B cell (primary cell): ENCODE data around the gene TSSC4. TPM values are rescaled to one million over a fixed set of nuclear protein-coding genes. Genes with fewer than 3 reads are reported as not detected.
A peak's percentile ranks its signal among the peaks of the same experiment; 100 is the strongest.

Experiments
- ATAC-seq: fragments of 200-7000 bp; cut with Tn5 transposase; one replicate; pipeline ENCODE4 v1.10.0; 2021; ENCODE audit warnings: low read depth, mild to moderate bottlenecking, moderate number of reproducible peaks, moderate library complexity
- CTCF ChIA-PET: fragments of 350-600 bp; sonication (Branson Sonifier 250); formaldehyde crosslinking; loops from one replicate; lab custom pipeline; 2021; ENCODE audit warnings: antibody characterized with exemption, inconsistent platforms; lab: Charles Lee
- POLR2A ChIA-PET: fragments of 350-600 bp; sonication (Branson Sonifier 250); formaldehyde crosslinking; loops from one replicate; lab custom pipeline; 2021; ENCODE audit warnings: antibody characterized with exemption; lab: Charles Lee
- DNase-seq: peaks from one replicate; pipeline ENCODE4 v3.0.0; 2013
- H2AFZ ChIP-seq: 2 replicates; pipeline ENCODE4 v1.6.1; 2012; ENCODE audit warnings: mild to moderate bottlenecking, low read depth, low read length; ENCODE audit not compliant: insufficient read depth, poor library complexity, severe bottlenecking
- H3K27ac ChIP-seq, 2 donors: 1 replicate in 1 of 2; 2 replicates in 1 of 2; pipeline ENCODE4 v1.5.1; 2012 to 2013; ENCODE audit warnings: low read length in 2 of 2, mild to moderate bottlenecking in 2 of 2, moderate library complexity in 1 of 2
- H3K27me3 ChIP-seq, 4 experiments: fragments of 200-600 bp in 1 of 4; sonication (generic) in 1 of 4; replicated peaks in 1 of 4; 1 replicate in 2 of 4; 2 replicates in 2 of 4; pipeline versions ENCODE4 v1.6.1 to v1.7.0; 2013 to 2016; ENCODE audit warnings: low read length in 3 of 4, mild to moderate bottlenecking in 2 of 4, mixed read lengths in 1 of 4, moderate library complexity in 1 of 4; ENCODE audit not compliant: insufficient read depth in 4 of 4, control insufficient read depth in 3 of 4; ENCODE audit errors: control extremely low read depth in 1 of 4
- H3K36me3 ChIP-seq, 2 experiments: replicated peaks in 1 of 2; 1 replicate in 1 of 2; 2 replicates in 1 of 2; pipeline versions ENCODE4 v1.6.1 to v1.7.1; 2013; ENCODE audit warnings: low read length in 1 of 2; ENCODE audit not compliant: insufficient read depth in 2 of 2, control insufficient read depth in 1 of 2; ENCODE audit errors: control extremely low read depth in 1 of 2, extremely low read depth in 1 of 2
- H3K4me1 ChIP-seq, 2 donors: fragments of 200-600 bp in 1 of 2; sonication (generic) in 1 of 2; 1 replicate in 1 of 2; 2 replicates in 1 of 2; pipeline versions ENCODE4 v1.5.1 to v1.6.1; 2013 to 2017; ENCODE audit warnings: low read length in 2 of 2; ENCODE audit not compliant: control insufficient read depth in 2 of 2, insufficient read depth in 2 of 2
- H3K4me2 ChIP-seq: replicated peaks from 2 replicates; pipeline ENCODE3; 2012; ENCODE audit warnings: mild to moderate bottlenecking, low read depth, low read length; ENCODE audit not compliant: poor library complexity, severe bottlenecking
- H3K4me3 ChIP-seq, 5 experiments: fragments of 200-600 bp in 1 of 5; sonication (generic) in 1 of 5; 1 replicate in 3 of 5; 2 replicates in 2 of 5; pipeline versions ENCODE4 v1.5.1 to v1.7.0; 2011 to 2016; ENCODE audit warnings: low read length in 4 of 5, mild to moderate bottlenecking in 4 of 5, low read depth in 2 of 5, control low read depth in 1 of 5, moderate library complexity in 1 of 5; ENCODE audit not compliant: insufficient read depth in 1 of 5; ENCODE audit errors: control extremely low read depth in 1 of 5, extremely low read depth in 1 of 5
- H3K79me2 ChIP-seq: fragments of 200-600 bp; sonication (generic); one replicate; pipeline ENCODE4 v1.6.0; 2016; ENCODE audit warnings: low read length; ENCODE audit not compliant: control insufficient read depth, insufficient read depth
- H3K9ac ChIP-seq: fragments of 200-600 bp; sonication (generic); 2 replicates; pipeline ENCODE4 v1.6.1; 2017; ENCODE audit warnings: mild to moderate bottlenecking, low read length, moderate library complexity
- H3K9me3 ChIP-seq, 3 donors: one replicate each; pipeline versions ENCODE4 v1.6.1 to v1.7.1; 2013; ENCODE audit warnings: low read length in 2 of 3; ENCODE audit not compliant: control insufficient read depth in 2 of 3, insufficient read depth in 1 of 3; ENCODE audit errors: control extremely low read depth in 1 of 3
- H4K20me1 ChIP-seq: 2 replicates; pipeline ENCODE4 v1.6.0; 2012; ENCODE audit warnings: mild to moderate bottlenecking, low read length; ENCODE audit not compliant: insufficient read depth, control insufficient read depth, poor library complexity, severe bottlenecking
- H3K27ac Mint-ChIP-seq: one replicate; pipeline ENCODE4 v1.8.0; 2021; ENCODE audit warnings: mixed read lengths
- H3K27me3 Mint-ChIP-seq: one replicate; pipeline ENCODE4 v1.8.0; 2021; ENCODE audit warnings: mixed read lengths
- H3K4me1 Mint-ChIP-seq: one replicate; pipeline ENCODE4 v1.8.0; 2021; ENCODE audit warnings: mixed read lengths
- H3K4me3 Mint-ChIP-seq: one replicate; pipeline ENCODE4 v1.8.0; 2021; ENCODE audit warnings: mixed read lengths
- H3K9me3 Mint-ChIP-seq: one replicate; pipeline ENCODE4 v1.8.0; 2022; ENCODE audit warnings: mixed read lengths; ENCODE audit not compliant: insufficient read depth
- CTCF ChIP-seq: fragments of 200-600 bp; IDR thresholded peaks from one replicate; pipeline ENCODE4 v1.8.0; 2022; ENCODE audit warnings: antibody characterized with exemption, mild to moderate bottlenecking
- EZH2 ChIP-seq: IDR thresholded peaks from 2 replicates; pipeline ENCODE4 v1.6.1; 2012; ENCODE audit warnings: borderline replicate concordance, low read depth, mild to moderate bottlenecking, moderate library complexity, low read length; ENCODE audit not compliant: insufficient read depth, poor library complexity, severe bottlenecking
- WGBS: methylation state at CpG from one replicate; pipeline ENCODE4 v1.1.5; 2013; ENCODE audit warnings: missing lambda C conversion rate; ENCODE audit not compliant: insufficient coverage; 5-methylcytosine and 5-hydroxymethylcytosine counted together
- intact Hi-C: fragments of 100-400 bp; cut with micrococcal nuclease; formaldehyde crosslinking; loops from one replicate; pipeline ENCODE4 v1.10.0; 2022
- polyA plus RNA-seq: library from polyadenylated mRNA; depleted of rRNA; stranded (reverse); fragments of >200 nt; gene quantifications from 2 replicates; pipeline ENCODE4 v1.2.3, GENCODE V29; 2012
- total RNA-seq, 2 donors: library from RNA; stranded (reverse); fragments of 120-200 nt in 1 of 2; gene quantifications; 1 replicate in 1 of 2; 2 replicates in 1 of 2; pipeline versions ENCODE4 v1.2.3 to v1.2.4, GENCODE V29; 2013 to 2022

Gene TSSC4
- total and polyA plus RNA-seq, 2 donors (not counting 1 experiment from before 2014, with no cell fraction given) = 49.4 to 57.5 TPM

DNA sequence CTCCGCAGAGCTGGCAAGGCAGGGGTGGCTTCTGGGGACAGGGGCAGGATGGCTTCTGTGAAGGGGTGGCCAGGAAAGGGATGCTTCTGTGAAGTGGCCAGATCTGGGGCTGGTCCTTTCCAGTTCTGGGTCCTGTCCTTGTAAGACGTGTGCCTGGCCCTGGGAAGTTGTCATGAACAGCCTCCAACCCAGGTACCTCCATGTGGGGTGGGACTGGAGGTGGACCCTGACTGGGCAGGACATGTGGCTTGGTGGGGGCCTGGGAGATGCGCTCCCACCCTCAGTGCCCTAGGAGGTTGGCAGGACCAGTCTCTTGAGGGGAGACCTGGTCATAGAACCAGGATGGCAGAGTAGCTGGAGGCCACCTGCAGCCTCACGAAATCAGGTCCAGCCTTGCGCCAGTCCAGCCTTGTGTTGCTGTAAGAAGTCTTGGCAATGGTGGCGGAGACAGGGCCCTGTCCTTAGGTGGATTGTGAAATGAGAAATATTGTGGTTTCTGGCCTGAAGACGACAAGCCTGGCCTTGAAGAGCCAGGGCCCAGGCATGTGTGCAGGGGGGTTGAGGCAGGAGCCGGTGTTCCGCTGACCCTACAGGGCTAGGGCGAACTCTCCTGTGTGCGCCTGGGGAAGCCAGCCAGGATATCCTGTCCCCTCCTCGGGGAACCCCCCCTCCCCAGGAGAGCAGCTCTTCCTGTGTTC, 46.9 kb downstream of the TSSC4 start:
- TF ChIP-seq CTCF = no peak
- no peak for TF ChIP-seq EZH2
- no peak for DNase-seq
- H3K9me3 ChIP-seq = peaks cover 0 to 4% (median 0%) of the 10 kb centered on the region in 3 donors
- peak overlapping the region in 1 of 2 donors; percentile 49 for H3K27ac ChIP-seq
- 58% methylated on average over 11 of the region's 12 CpGs for WGBS
- no peaks in the 10 kb centered on the region for H3K36me3 ChIP-seq
- H3K27me3 ChIP-seq = peaks cover 0 to 10% (median 0%) of the 10 kb centered on the region in 4 experiments
- CTCF ChIA-PET = interaction anchor here (0.6 to 4.1 kb wide), 5 partner anchors 27 to 84 kb away, joined by 3 to 25 read pairs (median 3); partner anchors contain the start of gene TSSC4
- Mint-ChIP-seq H3K4me3 (peak overlapping the region; percentile 93), H3K9me3 (no peaks in the 10 kb centered on the region), H3K27me3 (no peaks in the 10 kb centered on the region), H3K4me1 (peaks cover 31% of the 10 kb centered on the region), H3K27ac (peak overlapping the region; percentile 83)
- no peak for ATAC-seq
- peak overlapping the region; percentile 69 for H3K9ac ChIP-seq
- H3K4me3 ChIP-seq = peak overlapping the region; percentile 17 to 76 (median 64)
- POLR2A ChIA-PET = no interaction called here
- H3K79me2 ChIP-seq = peaks cover 64% of the 10 kb centered on the region
- H4K20me1 ChIP-seq = peaks cover 49% of the 10 kb centered on the region
- H3K4me1 ChIP-seq = peaks cover 33 to 47% of the 10 kb centered on the region in 2 donors
- H3K4me2 ChIP-seq = peak overlapping the region; percentile 93
- intact Hi-C loops = no loop called here
- H2AFZ ChIP-seq = peak overlapping the region; percentile 54
